Suppressor macrophage treated with lipopolysaccharide for 4 hours (primary cell): ENCODE measurements around the gene TBL1X.

Source experiments
- DNase-seq: peaks from one replicate; pipeline ENCODE4 v3.0.0-alpha.2; 2020

Gene TBL1X

GRCh38 chrX:9784332-9784731, 319.5 kb downstream of the TBL1X start:
- no peak for DNase-seq

DNA sequence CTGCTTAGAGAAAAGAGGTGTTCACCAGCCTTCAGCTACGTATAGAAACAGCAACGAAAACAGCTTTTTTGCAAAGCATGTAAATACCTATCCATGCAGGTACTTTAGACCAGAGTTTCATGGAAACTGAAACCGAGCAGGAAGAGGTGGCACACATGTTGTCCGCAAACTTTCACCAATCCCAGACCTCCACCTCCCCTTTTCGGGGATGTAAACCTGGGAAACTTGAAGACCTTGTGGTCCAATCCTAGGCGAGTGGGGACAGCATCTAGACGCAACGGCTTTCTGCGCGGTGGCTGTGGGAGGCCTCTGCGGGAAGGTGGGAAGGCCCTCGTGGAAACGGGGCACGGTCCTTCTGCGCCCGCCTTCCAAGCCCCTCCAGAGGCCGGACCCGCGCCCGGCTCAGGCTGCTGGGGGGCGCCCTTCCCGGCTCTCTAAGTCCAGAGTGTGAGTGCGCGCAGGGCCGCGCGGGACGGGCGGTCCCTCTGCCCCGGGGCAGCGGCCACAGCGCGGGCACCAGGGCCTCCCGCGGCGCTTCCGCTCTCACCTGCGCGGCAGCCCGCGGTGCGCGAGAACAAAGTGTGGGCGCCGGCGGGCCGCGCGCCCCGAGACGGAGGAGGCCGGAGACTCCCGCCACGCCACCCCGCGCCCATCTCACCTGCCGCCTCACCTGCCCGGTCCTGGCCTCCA, 320.5 kb downstream of the TBL1X start:
- DNase-seq = no peak

DNA sequence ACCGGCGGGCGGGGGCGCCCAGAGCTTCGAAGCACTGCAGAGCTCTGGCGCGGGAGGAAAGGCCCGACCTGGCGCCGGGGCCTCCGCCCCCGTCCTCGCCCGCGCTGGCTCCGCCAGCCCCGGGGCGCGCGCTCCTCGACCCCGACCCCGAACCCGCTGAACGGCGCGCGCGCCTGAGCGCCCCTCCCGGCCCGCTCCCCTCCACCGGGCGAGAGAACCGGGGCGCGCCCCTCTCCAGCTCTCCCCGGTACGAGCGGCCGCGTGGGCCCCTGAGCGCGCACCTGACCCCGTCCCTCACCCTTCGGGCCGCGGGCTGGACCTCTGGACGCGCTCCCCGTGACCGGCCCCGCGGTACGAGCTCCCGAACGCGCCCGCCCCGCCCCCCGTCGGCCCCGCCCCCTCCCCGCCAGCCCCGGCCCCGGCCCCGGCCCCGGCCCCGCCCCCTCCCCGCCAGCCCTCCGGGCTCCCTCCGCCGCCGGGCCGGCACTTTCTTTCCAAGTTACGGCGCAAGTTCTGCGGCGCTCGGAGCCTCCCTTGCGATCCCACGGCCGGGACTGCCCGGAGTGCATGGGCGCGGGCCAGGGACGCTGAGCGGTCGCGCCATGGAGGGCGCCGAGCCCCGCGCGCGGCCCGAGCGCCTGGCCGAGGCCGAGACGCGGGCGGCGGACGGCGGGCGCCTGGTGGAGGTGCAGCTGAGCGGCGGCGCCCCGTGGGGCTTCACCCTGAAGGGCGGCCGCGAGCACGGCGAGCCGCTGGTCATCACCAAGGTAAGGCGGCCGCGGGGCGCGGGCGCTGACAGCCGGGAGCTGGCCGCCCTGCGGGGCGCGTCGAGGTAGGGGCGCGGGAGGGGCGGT, 321.3 kb downstream of the TBL1X start, which contains the start of gene SHROOM2:
SHROOM2 (plus strand) TSS at position 486 of the 854 bp plus-strand sequence; CDS start at position 603, 117 bp downstream.
- no peak for DNase-seq

GRCh38 chrX:9786798-9787635, 322.2 kb downstream of the TBL1X start:
- no peak for DNase-seq

- no peak for DNase-seq
These were observed 324.1 kb downstream of the TBL1X start for GRCh38 chrX:9788911-9789310.

- DNase-seq = no peak
These were observed 324.7 kb downstream of the TBL1X start for GRCh38 chrX:9789555-9789954.
